Right lobe of liver (tissue), 6 donors: ENCODE data around the gene CCR1. TPM values are rescaled to one million over a fixed set of nuclear protein-coding genes. Genes with fewer than 3 reads are reported as not detected.

Experiments used
- ATAC-seq, 4 donors: fragments of 200-7000 bp; cut with Tn5 transposase; one replicate each; pipeline ENCODE4 v1.9.1; 2020; ENCODE audit warnings: mild to moderate bottlenecking in 4 of 4, moderate library complexity in 4 of 4
- DNase-seq, 3 donors: peaks; one replicate each; pipeline ENCODE4 v3.0.0-alpha.2; 2020
- H3K27ac ChIP-seq, 3 donors: fragments of 200-600 bp; one replicate each; pipeline ENCODE4 v1.8.0; 2022
- H3K27me3 ChIP-seq, 2 donors: fragments of 200-600 bp; one replicate each; pipeline ENCODE4 v1.8.0; 2022
- H3K36me3 ChIP-seq, 4 donors: fragments of 200-600 bp; sonication (generic) in 1 of 4; one replicate each; pipeline versions ENCODE4 v1.5.1 to v1.8.0; 2017 to 2022; ENCODE audit warnings: control low read depth in 1 of 4
- H3K4me1 ChIP-seq, 4 donors: fragments of 200-600 bp; sonication (generic) in 1 of 4; one replicate each; pipeline versions ENCODE4 v1.5.1 to v1.8.0; 2017 to 2022; ENCODE audit warnings: control low read depth in 1 of 4
- H3K4me3 ChIP-seq, 3 donors: fragments of 200-600 bp; one replicate each; pipeline ENCODE4 v1.8.0; 2022
- H3K9me3 ChIP-seq, 4 donors: fragments of 200-600 bp; sonication (generic) in 1 of 4; one replicate each; pipeline versions ENCODE4 v1.5.1 to v1.8.0; 2017 to 2022; ENCODE audit warnings: control low read depth in 1 of 4
- CTCF ChIP-seq, 4 donors: fragments of 200-600 bp in 3 of 4; fragments of 450-650 bp in 1 of 4; IDR thresholded peaks; one replicate each; pipeline versions ENCODE4 v1.5.1 to v1.8.0; 2016 to 2022; ENCODE audit warnings: antibody characterized with exemption in 4 of 4, mild to moderate bottlenecking in 2 of 4
- POLR2A ChIP-seq: fragments of 450-650 bp; IDR thresholded peaks from one replicate; pipeline ENCODE4 v1.6.1; 2017; ENCODE audit warnings: antibody characterized with exemption, mild to moderate bottlenecking
- WGBS: methylation state at CpG from one replicate; pipeline ENCODE4 v1.1.6; 2018; ENCODE audit warnings: low coverage, low lambda C conversion rate; ENCODE audit not compliant: insufficient coverage; ENCODE audit errors: missing lambda C conversion rate; 5-methylcytosine and 5-hydroxymethylcytosine counted together
- intact Hi-C, 2 donors: fragments of 100-400 bp; cut with DNase I; formaldehyde crosslinking; loops; one replicate each; pipeline versions ENCODE4 v1.11.2 to v1.14.1; 2022
- total RNA-seq, 6 experiments: library from RNA; depleted of rRNA in 2 of 6; stranded (reverse); fragments of >200 nt in 2 of 6; fragmentation: NEBNext Ultra II Directional in 3 of 6; extraction: Animal tissue kit (Norgen Biotek cat#: 25700) in 3 of 6; gene quantifications; one replicate each; pipeline versions ENCODE4 v1.1.0 to v1.2.4, GENCODE V29; 2016 to 2023
- donor health status: DM: no; HTN: yes; CAD: no.
- donor health status: DM: no; HTN: no; CAD: no.
- donor health status: DM: no; HTN: no; CAD: no.
- donor health status: DM: no; HTN: yes; CAD: no.
- donor health status: DM: no; HTN: yes; CAD: no.

The CCR1 gene
- total RNA-seq, 6 experiments from 2014 or later = 1.6 to 17.3 (median 3.1) TPM

- WGBS = 50% methylated on average over 1 of the region's 1 CpG
- no peak for TF ChIP-seq POLR2A
- TF ChIP-seq CTCF (IDR thresholded peaks at IDR 0.05) = no peak
- Histone ChIP-seq H3K27me3 (no peaks in the 10 kb centered on the region), H3K27ac (no peak overlapping the region), H3K4me1 (no peaks in the 10 kb centered on the region), H3K4me3 (no peak overlapping the region), H3K9me3 (no peaks in the 10 kb centered on the region), H3K36me3 (no peaks in the 10 kb centered on the region)
- no peak for DNase-seq
- intact Hi-C loops = no loop called here
- ATAC-seq = no peak
Measured at GRCh38 chr3:46200790-46201189, 7.3 kb downstream of the CCR1 start.

GRCh38 chr3:46200211-46200610, 7.9 kb downstream of the CCR1 start:
- WGBS = 62% methylated on average over 5 of the region's 5 CpGs
- H3K4me3 ChIP-seq = no peak overlapping the region
- no peaks in the 10 kb centered on the region for H3K27me3 ChIP-seq
- no peak for TF ChIP-seq CTCF (IDR thresholded peaks at IDR 0.05)
- no peak for TF ChIP-seq POLR2A
- no peak overlapping the region for H3K27ac ChIP-seq
- intact Hi-C loops = no loop called here
- no peak for DNase-seq
- H3K36me3 ChIP-seq = no peaks in the 10 kb centered on the region
- no peaks in the 10 kb centered on the region for H3K9me3 ChIP-seq
- no peaks in the 10 kb centered on the region for H3K4me1 ChIP-seq
- no peak for ATAC-seq

- ATAC-seq = no peak
- no peak overlapping the region for H3K4me3 ChIP-seq
- H3K9me3 ChIP-seq = no peaks in the 10 kb centered on the region
- TF ChIP-seq POLR2A (no peak), CTCF (IDR thresholded peaks at IDR 0.05) (no peak)
- 79% methylated on average over 7 of the region's 7 CpGs for WGBS
- H3K27me3 ChIP-seq = no peaks in the 10 kb centered on the region
- no peaks in the 10 kb centered on the region for H3K4me1 ChIP-seq
- no peak for DNase-seq
- intact Hi-C loops = no loop called here
- no peaks in the 10 kb centered on the region for H3K36me3 ChIP-seq
- no peak overlapping the region for H3K27ac ChIP-seq
Measured at GRCh38 chr3:46196261-46196957, 11.7 kb downstream of the CCR1 start.

- Histone ChIP-seq H3K9me3 (no peaks in the 10 kb centered on the region), H3K4me3 (no peak overlapping the region), H3K4me1 (no peaks in the 10 kb centered on the region), H3K27me3 (no peaks in the 10 kb centered on the region), H3K27ac (no peak overlapping the region), H3K36me3 (no peaks in the 10 kb centered on the region)
- intact Hi-C loops = no loop called here
- WGBS = 61% methylated on average over 4 of the region's 4 CpGs
- DNase-seq = no peak
- ATAC-seq = no peak
- TF ChIP-seq CTCF (IDR thresholded peaks at IDR 0.05) (no peak), POLR2A (no peak)
Measured at GRCh38 chr3:46194868-46195553, 13.1 kb downstream of the CCR1 start.
